GM18498 (cell line): Measurements from ENCODE around the gene DCUN1D2.
"Not testable (repeated sequence)": the region's sequence is repeated elsewhere in the genome, so short reads cannot be mapped to it uniquely, and the experiment has no call there.

ENCODE experiments used
- ATAC-seq: cut with Tn5 transposase; IDR thresholded peaks from one replicate; pipeline ENCODE4 v1.9.1; 2021; ENCODE audit warnings: mild to moderate bottlenecking, moderate library complexity; ENCODE audit not compliant: unreplicated experiment

The DCUN1D2 gene

DNA sequence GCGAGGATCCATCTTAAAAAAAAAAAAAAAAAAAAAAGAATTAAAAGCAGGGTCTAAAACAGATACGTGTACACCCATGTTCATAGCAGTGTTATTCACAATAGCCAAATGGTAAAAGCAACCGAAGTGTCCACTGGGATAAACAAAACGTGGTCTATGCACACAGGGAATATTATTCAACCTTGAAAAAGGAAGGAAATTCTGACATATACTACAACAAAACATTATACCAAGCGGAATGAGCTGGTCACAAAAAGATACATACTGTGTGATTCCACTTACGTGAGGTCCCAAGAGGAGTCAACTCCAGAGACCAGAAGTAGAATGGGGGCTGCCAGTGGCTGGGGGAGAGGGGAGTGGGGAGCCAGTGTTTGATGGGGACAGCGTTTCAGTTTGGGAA lies 22.5 kb downstream of the DCUN1D2 start:
- ATAC-seq: no peak

DNA sequence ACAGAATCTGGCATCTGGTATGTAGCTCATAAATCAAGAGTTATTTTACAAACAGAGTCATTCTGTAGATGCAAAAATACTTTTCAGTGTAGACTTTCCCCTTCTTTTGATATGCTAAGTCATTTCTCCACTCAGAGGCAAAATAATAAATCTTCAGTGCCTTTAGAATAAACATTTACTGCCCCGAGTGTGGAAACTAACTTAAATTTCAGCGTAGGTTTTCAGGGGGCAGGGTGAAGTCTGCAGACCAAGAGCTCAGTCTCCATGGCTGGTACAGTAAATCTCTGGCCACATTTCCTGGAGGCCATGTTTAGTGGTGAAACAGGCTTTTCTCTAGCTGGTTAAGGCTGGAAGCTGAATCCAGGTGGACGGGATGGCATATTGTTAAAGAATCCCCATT lies 24.1 kb downstream of the DCUN1D2 start:
- ATAC-seq: no peak

- no peak for ATAC-seq
These were observed 25.2 kb downstream of the DCUN1D2 start for GRCh38 chr13:113465300-113465699.

DNA sequence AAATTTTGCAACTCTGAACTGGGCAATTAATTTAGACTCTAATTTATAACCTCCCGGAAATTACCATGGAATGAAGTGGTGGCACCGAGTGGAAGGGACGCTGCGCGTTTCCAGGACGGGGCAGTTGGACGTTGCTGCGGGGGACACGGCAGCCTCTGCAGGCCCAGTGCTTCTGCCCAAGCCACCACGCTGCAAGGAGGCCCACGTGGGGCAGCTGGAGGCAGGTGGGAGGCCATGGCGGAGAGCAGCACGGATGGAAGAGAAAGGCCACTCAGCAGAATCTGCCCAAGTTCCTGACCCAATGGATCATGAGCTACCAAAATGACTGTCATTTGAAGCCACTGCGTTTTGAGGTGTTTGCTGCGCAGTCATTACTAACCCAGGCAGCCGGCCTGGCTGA lies 26.0 kb downstream of the DCUN1D2 start:
- no peak for ATAC-seq

DNA sequence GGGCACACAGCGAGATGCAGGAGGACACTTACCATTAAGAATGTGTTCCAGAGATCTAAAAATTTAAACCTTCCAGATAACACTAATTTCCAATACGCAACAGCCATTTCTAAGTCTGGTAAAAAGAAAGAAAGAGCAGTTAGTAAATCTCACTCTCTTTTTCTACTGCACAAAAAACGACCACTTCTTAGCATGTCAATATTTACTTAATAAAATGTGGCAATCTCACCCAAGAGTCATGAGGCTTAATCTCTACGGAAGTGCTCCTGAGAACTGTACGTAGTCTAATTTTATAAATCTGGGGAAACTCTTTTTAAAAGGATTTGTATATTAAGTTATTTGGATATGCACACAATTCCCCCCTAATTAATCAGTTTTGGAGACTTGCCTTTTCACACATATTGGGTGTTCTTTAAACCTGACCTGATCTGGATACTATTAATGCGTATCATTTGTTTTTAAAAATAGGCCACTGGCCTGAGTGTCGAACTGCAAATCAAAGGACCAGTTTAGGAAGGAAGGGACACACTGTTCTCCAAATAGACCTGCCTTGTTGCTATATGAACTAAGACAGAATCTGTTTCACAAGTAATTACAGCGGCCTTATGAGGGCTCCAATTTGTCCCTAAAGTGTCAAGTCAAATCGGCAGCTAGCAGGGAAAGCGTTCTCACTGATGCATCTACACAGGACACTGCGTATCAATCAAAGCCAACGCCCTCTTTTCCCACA lies 29.3 kb downstream of the DCUN1D2 start:
- no peak for ATAC-seq

DNA sequence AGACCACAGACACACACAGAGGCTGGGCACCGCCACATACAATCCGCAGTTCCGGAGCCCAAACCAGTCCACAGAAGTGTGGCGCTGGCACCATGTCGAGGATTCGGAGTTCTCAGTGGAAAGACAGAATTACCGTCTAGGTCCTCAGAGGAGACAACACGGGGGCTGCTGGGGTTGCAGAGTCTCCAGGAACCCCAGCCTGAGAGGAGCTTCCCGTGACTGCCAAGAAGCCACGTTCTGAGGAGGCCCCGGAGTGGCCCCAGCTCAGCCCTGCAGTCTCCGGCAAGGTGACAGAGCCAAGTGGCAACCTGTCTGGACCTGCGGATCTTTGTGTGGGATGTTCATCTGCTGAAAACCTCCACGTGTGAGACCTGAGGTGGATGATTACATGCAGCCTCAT lies 29.9 kb downstream of the DCUN1D2 start:
- no peak for ATAC-seq

- ATAC-seq: no peak
These were observed 30.4 kb downstream of the DCUN1D2 start for GRCh38 chr13:113460064-113460555.

DNA sequence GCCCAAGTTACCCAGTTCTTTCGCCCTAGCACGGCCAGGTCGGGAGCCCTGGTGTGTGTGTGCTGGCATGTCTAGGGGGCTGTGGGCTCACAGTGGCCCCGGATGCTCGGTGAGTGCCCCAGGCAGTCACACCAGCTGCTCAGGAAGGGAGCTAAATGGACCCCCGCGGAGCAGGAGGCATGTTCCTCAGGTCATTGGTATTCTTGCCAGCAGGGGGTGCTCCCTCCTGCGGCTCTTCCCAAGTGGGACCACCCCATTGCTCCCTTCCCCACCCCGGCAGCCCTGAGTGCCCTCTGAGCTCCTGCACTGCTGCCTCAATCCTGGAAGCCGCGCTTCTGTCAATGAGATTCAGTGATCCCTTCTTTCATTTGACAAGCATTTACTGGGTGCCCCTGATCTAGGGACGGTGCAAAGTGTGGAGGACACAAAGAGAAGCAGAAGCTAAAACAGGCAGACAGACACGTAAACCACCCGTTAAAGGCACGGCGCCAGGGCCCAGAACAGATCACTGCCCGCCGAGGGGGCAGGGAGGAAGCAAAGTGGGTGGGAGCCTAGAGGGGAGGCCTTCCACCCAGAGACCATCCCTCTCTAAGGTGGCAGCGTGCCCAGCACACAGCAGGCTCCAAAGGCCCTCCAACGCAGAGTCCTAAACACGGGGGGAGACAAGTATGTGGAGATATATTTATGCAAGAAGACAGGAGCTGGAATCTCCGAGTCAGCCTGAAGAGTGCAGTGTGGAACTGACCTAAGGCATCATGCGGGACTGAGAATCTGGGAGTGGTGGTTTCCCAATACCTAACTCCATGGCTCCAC lies 32.1 kb downstream of the DCUN1D2 start:
- no peak for ATAC-seq

- ATAC-seq: no peak
These were observed 33.0 kb downstream of the DCUN1D2 start for GRCh38 chr13:113457510-113457909.

- no peak for ATAC-seq
These were observed 34.3 kb downstream of the DCUN1D2 start for GRCh38 chr13:113456116-113456702.

DNA sequence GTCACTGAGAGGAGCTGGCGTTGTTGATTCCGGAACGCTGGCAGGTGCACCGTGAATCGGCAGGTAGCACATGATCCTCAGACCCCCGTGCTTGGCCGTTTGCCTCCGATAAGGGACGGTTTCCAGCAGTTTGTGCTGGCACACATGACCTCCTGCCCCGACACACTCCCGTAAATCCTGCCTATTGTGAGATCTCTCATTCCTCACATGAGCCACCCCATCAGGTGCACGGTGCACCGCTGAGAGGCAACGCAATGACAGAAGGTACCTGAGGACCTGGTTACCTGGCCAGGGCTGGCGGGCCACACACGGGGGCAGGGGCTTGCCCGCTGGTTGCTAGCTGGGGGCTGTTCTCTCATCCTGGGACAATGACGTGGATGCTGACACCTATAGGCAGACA lies 35.1 kb downstream of the DCUN1D2 start:
- ATAC-seq: no peak

GRCh38 chr13:113454936-113455335 lies 35.6 kb downstream of the DCUN1D2 start:
- no peak for ATAC-seq

DNA sequence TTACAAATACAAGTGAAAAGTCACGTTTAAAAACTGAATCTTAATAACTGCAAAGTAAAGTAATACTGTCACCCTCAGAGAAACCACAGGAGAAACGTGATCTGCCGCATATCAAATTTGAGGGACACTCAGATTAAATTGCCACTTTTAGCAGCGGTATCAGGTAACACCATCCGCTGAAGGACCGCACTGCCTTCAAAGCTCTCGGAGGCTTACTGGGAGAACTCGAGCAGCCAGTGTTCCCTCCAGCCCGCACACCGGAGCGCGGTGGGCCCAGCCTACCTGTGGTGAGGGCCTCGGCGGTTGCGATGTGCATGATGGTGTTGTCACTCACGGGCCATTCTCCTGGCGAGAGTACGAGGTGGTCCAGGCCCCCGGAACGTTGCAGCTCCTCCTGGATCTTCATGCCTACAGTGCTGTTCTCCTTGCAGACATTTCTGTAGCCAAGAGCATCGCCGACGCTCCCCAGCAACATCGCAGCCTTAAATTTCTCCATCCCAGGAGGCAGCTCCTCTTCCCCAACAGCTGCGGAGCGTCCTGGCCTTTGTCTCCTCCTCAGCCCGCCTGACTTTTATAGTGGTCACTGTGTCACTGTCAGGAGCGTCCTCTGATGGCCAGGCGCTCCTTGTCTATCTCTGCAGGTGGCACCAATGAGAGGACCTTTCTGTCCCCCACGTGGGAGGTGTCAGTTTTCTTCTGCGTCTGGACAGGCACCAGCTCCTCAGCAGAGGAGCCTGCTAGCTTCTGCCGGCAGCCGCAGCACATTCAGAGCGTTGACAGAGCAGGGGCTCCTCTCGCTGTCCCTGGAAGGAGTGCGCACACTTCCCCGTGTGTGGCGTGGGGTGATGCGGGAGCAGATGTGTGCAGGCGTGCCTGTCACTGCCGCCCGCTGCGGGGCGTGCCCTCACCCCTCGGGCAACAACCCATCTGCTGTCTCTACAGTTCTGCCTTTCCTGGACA lies 37.3 kb downstream of the DCUN1D2 start, which contains the start of gene ADPRHL1:
Gene ADPRHL1, minus strand, starts transcription at position 547 of the 960 bp plus-strand sequence. Its CDS starts 51 bp downstream, at position 496.
- ATAC-seq: no peak

GRCh38 chr13:113452466-113452865 lies 38.0 kb downstream of the DCUN1D2 start:
- ATAC-seq: no peak

DNA sequence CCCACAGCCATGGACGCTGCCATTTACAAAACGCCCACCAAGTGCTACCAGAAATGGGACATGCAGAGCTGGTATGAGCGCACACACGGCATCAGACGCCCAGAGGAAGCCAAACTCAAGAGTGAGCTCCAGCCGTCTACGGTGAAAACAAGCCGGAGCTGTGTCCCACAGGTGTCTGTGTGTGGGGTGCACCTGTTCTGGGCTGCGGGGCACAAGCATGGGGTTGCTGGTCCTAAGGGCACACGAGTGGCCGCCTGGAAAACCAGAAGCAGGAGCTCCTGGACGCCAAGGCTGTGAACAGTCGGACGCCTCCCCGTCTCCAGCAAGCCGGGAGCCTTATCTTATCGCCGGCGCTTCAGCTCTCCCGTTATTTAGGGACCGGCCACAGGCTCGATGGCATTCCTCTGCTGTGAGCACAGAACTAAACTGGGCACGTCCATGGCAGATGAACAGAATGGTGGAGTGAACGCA lies 38.5 kb downstream of the DCUN1D2 start:
- no peak for ATAC-seq

- ATAC-seq: not testable (repeated sequence)
These were observed 39.5 kb downstream of the DCUN1D2 start for GRCh38 chr13:113450861-113451620.

GRCh38 chr13:113450348-113450744 lies 40.2 kb downstream of the DCUN1D2 start:
- not testable (repeated sequence) for ATAC-seq

DNA sequence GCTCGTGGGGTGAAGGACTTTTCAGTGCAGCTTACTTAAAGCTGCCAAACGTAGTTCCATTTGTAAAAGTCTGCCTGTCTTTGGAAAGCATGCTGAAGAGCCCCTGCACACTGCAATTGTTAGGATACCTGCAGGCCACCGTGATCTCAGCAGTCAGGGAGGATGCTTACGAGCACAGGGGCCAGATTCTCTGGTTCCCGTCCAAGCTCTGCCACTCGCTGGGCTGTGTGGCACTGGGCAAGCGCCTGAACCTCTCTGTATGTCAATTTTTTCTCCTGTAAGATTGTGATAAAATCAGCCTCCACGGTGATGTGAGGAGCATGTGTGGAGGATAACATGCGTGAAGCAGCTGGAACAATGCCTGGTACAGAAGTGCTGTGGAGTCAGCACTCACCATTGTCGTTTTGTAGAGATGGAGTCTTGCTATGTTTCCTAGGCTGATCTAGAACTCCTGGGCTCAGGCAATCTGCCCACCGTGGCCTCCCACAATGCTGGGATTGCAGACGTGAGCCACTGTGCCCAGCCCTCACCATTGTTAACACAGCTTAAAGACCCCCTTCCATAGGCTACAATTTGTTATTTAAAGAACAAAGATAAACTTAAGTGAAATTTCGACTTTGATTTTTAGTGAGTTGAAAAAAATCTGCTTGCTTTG lies 40.7 kb downstream of the DCUN1D2 start:
- no peak for ATAC-seq
